ENCODE data around the gene SLC35E1. TPM values are rescaled to one million over a fixed set of nuclear protein-coding genes. Genes with fewer than 3 reads are reported as not detected.
"Not testable (repeated sequence)": the region's sequence is repeated elsewhere in the genome, so short reads cannot be mapped to it uniquely, and the experiment has no call there.

The SLC35E1 gene
- total and polyA plus RNA-seq, 10 donors = 13.2 to 36.6 (median 29.9) TPM

GRCh38 chr19:16554776-16555175, 17.4 kb downstream of the SLC35E1 start:
- H3K9me3 ChIP-seq = no peaks in the 10 kb centered on the region
- intact Hi-C loops (cut with DNase I; ENCODE audit: low total_unique reads) = no loop called here
- no peak for DNase-seq
- H3K4me3 ChIP-seq = no peak overlapping the region
- H3K27me3 ChIP-seq (replicated peaks in 1 of 7) = no peaks in the 10 kb centered on the region
- H3K36me3 ChIP-seq = peaks cover 2 to 100% (median 62%) of the 10 kb centered on the region in 6 donors
- 45 to 68% (median 51%) methylated on average over 7 to 8 of the region's 8 CpGs for WGBS, 5 donors
- H3K4me1 ChIP-seq = no peaks in the 10 kb centered on the region
- H3K27ac ChIP-seq = no peak overlapping the region
- TF ChIP-seq CTCF (IDR thresholded peaks at IDR 0.05 in 8 of 11, conservative IDR thresholded peaks at IDR 0.05 in 3 of 11) (no peak), POLR2A (IDR thresholded peaks at IDR 0.05) (no peak), POLR2AphosphoS5 (IDR thresholded peaks at IDR 0.05) (no peak)

- H3K27ac ChIP-seq; H3K4me3 ChIP-seq; DNase-seq; H3K27me3 ChIP-seq (replicated peaks in 1 of 7); intact Hi-C loops (cut with DNase I; ENCODE audit: low total_unique reads); H3K9me3 ChIP-seq: not testable (repeated sequence)
- H3K4me1 ChIP-seq = peaks cover 0 to 12% (median 3%) of the 10 kb centered on the region in 6 donors
- H3K36me3 ChIP-seq = peaks cover 0 to 74% (median 52%) of the 10 kb centered on the region in 6 donors
- 94 to 97% (median 95%) methylated on average over 6 of the region's 6 CpGs for WGBS, 5 donors
Observed at GRCh38 chr19:16551902-16552301, 20.3 kb downstream of the SLC35E1 start.

- no peak overlapping the region for H3K4me3 ChIP-seq
- no peak for TF ChIP-seq POLR2AphosphoS5 (IDR thresholded peaks at IDR 0.05)
- no peak for TF ChIP-seq POLR2A (IDR thresholded peaks at IDR 0.05)
- no peak for TF ChIP-seq CTCF (IDR thresholded peaks at IDR 0.05 in 8 of 11, conservative IDR thresholded peaks at IDR 0.05 in 3 of 11)
- no peak overlapping the region for H3K27ac ChIP-seq
- peaks cover 0 to 44% (median 28%) of the 10 kb centered on the region in 6 donors for H3K36me3 ChIP-seq
- intact Hi-C loops (cut with DNase I; ENCODE audit: low total_unique reads) = no loop called here
- no peak for DNase-seq
- H3K4me1 ChIP-seq = peaks cover 0 to 33% (median 20%) of the 10 kb centered on the region in 6 donors
- H3K9me3 ChIP-seq = no peaks in the 10 kb centered on the region
- WGBS, 5 donors = 84 to 95% (median 90%) methylated on average over 4 of the region's 4 CpGs
- no peaks in the 10 kb centered on the region for H3K27me3 ChIP-seq (replicated peaks in 1 of 7)
Observed at GRCh38 chr19:16548956-16549355, 23.3 kb downstream of the SLC35E1 start.

GRCh38 chr19:16544473-16545231, 27.6 kb downstream of the SLC35E1 start:
- peaks cover 0 to 13% (median 4%) of the 10 kb centered on the region in 6 donors for H3K36me3 ChIP-seq
- DNase-seq = no peak
- no peaks in the 10 kb centered on the region for H3K27me3 ChIP-seq (replicated peaks in 1 of 7)
- H3K4me3 ChIP-seq = no peak overlapping the region
- 75 to 83% (median 81%) methylated on average over 11 of the region's 11 CpGs for WGBS, 5 donors
- peaks cover 25 to 69% (median 55%) of the 10 kb centered on the region in 6 donors for H3K4me1 ChIP-seq
- no peak for TF ChIP-seq CTCF (IDR thresholded peaks at IDR 0.05 in 8 of 11, conservative IDR thresholded peaks at IDR 0.05 in 3 of 11)
- peak in 1 of 3 donors; percentile 5 for TF ChIP-seq POLR2AphosphoS5 (IDR thresholded peaks at IDR 0.05)
- no peak for TF ChIP-seq POLR2A (IDR thresholded peaks at IDR 0.05)
- no peaks in the 10 kb centered on the region for H3K9me3 ChIP-seq
- intact Hi-C loops (cut with DNase I; ENCODE audit: low total_unique reads) = no loop called here
- H3K27ac ChIP-seq = peak overlapping the region in 6 of 8 donors; percentile 27 to 62 (median 40)

GRCh38 chr19:16543734-16544133, 28.5 kb downstream of the SLC35E1 start:
- H3K27ac ChIP-seq = peak overlapping the region in 4 of 8 donors; percentile 62 to 97 (median 90)
- peak overlapping the region in 3 of 8 donors; percentile 81 to 98 (median 95) for H3K4me3 ChIP-seq
- H3K4me1 ChIP-seq = peaks cover 25 to 76% (median 60%) of the 10 kb centered on the region in 6 donors
- DNase-seq; H3K27me3 ChIP-seq (replicated peaks in 1 of 7); H3K9me3 ChIP-seq; intact Hi-C loops (cut with DNase I; ENCODE audit: low total_unique reads): not testable (repeated sequence)
- H3K36me3 ChIP-seq = peaks cover 0 to 21% (median 8%) of the 10 kb centered on the region in 6 donors
- WGBS, 5 donors = 63 to 76% (median 73%) methylated on average over 6 of the region's 6 CpGs

All from spleen (tissue), 11 donors.